ENCODE data around the gene SLC35B1. TPM values are rescaled to one million over a fixed set of nuclear protein-coding genes. Genes with fewer than 3 reads are reported as not detected.
"Not testable (repeated sequence)": the region's sequence is repeated elsewhere in the genome, so short reads cannot be mapped to it uniquely, and the experiment has no call there.

Gene SLC35B1
- total and polyA plus RNA-seq, 8 donors: 16.5 to 62.5 (median 29.1) TPM

GRCh38 chr17:49729069-49729468 lies 21.3 kb upstream of the SLC35B1 start:
- intact Hi-C loops (cut with DNase I): no loop called here
- WGBS, 2 donors: 94 to 98% methylated on average over 3 of the region's 3 CpGs
- H3K27ac ChIP-seq: peak overlapping the region in 1 of 4 donors; percentile 47

GRCh38 chr17:49728425-49728824 lies 20.7 kb upstream of the SLC35B1 start:
- Histone ChIP-seq H3K27ac (no peak overlapping the region), H3K4me1 (peaks cover 9 to 17% (median 13%) of the 10 kb centered on the region in 3 donors), H3K36me3 (no peaks in the 10 kb centered on the region), H3K27me3 (no peaks in the 10 kb centered on the region), H3K9me3 (no peaks in the 10 kb centered on the region), H3K4me3 (no peak overlapping the region)
- DNase-seq: no peak
- WGBS, 2 donors: 87 to 91% methylated on average over 5 of the region's 5 CpGs
- no peak for TF ChIP-seq CTCF (IDR thresholded peaks at IDR 0.05)
- intact Hi-C loops (cut with DNase I): no loop called here
- no peak for ATAC-seq
- no peak for FAIRE-seq

More at GRCh38 chr17:49729069-49729468, 21.3 kb upstream of the SLC35B1 start:
- TF ChIP-seq CTCF (IDR thresholded peaks at IDR 0.05): no peak
- Histone ChIP-seq H3K36me3 (no peaks in the 10 kb centered on the region), H3K4me1 (peaks cover 9 to 17% (median 13%) of the 10 kb centered on the region in 3 donors), H3K27me3 (no peaks in the 10 kb centered on the region), H3K4me3 (no peak overlapping the region), H3K9me3 (no peaks in the 10 kb centered on the region)
- FAIRE-seq: no peak
- DNase-seq: no peak
- no peak for ATAC-seq

- no peaks in the 10 kb centered on the region for H3K27me3 ChIP-seq
- WGBS, 2 donors: 92 to 93% methylated on average over 4 of the region's 4 CpGs
- no peak overlapping the region for H3K27ac ChIP-seq
- FAIRE-seq (no peak), DNase-seq (no peak), ATAC-seq (no peak)
- no peaks in the 10 kb centered on the region for H3K9me3 ChIP-seq
- peaks cover 0 to under 1% (median 0%) of the 10 kb centered on the region in 3 donors for H3K36me3 ChIP-seq
- no peak overlapping the region for H3K4me3 ChIP-seq
- intact Hi-C loops (cut with DNase I): no loop called here
- TF ChIP-seq CTCF (IDR thresholded peaks at IDR 0.05): no peak
- H3K4me1 ChIP-seq: peaks cover 9 to 17% (median 13%) of the 10 kb centered on the region in 3 donors
Measured at GRCh38 chr17:49727380-49727779, 19.6 kb upstream of the SLC35B1 start.

- Histone ChIP-seq H3K4me1 (peaks cover 4 to 8% (median 5%) of the 10 kb centered on the region in 3 donors), H3K27me3 (no peaks in the 10 kb centered on the region)
- no peak for DNase-seq
Measured at GRCh38 chr17:49725452-49726130, 17.8 kb upstream of the SLC35B1 start.

GRCh38 chr17:49724552-49724951 lies 16.8 kb upstream of the SLC35B1 start:
- H3K4me1 ChIP-seq; FAIRE-seq; intact Hi-C loops (cut with DNase I); H3K36me3 ChIP-seq; H3K9me3 ChIP-seq; H3K4me3 ChIP-seq; H3K27me3 ChIP-seq; ATAC-seq; DNase-seq; H3K27ac ChIP-seq: not testable (repeated sequence)
- WGBS, 2 donors: 93 to 94% methylated on average over 6 of the region's 6 CpGs

More at GRCh38 chr17:49725452-49726130, 17.8 kb upstream of the SLC35B1 start:
- no peak for TF ChIP-seq CTCF (IDR thresholded peaks at IDR 0.05)
- no peak for FAIRE-seq
- intact Hi-C loops (cut with DNase I): no loop called here
- Histone ChIP-seq H3K27ac (no peak overlapping the region), H3K4me3 (no peak overlapping the region), H3K9me3 (no peaks in the 10 kb centered on the region), H3K36me3 (peaks cover 0 to 4% (median 4%) of the 10 kb centered on the region in 3 donors)
- WGBS, 2 donors: 86 to 87% methylated on average over 7 of the region's 7 CpGs
- no peak for ATAC-seq

Data from pancreas (tissue), 10 donors.